ENCODE data around the gene MYO1H.
"Not testable (repeated sequence)": the region's sequence is repeated elsewhere in the genome, so short reads cannot be mapped to it uniquely, and the experiment has no call there.

MYO1H gene

DNA sequence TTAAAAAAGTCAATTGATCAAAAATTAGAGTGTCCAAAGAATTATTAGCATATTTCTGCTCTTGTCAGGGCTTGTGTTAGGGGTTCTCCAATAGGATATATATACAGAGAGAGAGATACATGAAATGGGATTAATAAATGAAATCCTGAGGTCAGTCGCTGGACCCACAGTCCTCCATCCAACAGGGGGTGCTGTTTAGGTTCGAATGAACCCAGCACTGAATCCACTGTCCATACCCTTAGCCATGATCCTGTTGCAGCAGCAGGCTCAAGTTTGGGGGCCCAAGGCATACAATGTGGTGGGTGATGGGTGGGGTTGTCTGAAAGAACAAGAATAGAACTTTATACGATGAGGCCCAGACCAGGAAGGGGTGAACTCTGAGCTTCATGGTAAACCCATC, 780 bp upstream of the MYO1H start:
- DNase-seq (ENCODE audit: low read depth, low spot score): no peak

DNA sequence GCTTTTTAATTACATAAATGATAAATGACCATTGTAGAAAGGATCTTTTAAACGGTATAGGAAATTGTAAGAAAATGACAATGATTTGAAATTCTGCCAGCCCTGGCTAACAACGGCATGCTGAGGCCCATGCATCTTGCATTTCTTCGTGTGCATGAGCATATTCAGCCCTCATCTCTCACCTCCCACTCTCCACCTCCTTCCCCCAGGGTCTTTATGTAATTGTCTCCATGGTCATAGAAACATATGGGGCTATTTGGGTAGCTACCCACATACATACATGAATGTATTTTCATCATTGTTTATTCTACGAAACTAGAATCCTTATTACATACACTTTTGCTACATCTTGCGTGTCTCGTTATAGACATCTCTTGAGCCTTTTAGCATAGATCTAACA, 4.5 kb downstream of the MYO1H start:
- no peak for DNase-seq (ENCODE audit: low read depth, low spot score)

DNA sequence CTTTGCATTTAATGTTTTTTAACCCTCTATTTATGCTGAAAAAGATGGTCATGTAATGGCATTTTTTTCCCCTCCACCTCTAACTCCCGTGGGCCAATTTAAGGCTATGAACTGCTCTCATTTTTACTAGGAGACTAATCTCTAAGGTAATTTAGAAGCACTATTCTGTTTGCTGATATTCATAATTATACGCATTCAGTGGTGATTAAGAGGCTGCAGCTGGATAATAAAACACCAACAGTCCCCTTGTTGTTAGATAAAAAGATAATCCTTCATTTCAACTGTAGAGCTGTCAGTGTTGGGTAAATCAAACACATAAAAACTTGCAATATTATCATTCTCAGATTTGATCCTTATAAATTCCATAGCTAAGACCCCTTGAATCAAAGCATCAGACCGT, 8.9 kb downstream of the MYO1H start:
- DNase-seq (ENCODE audit: low read depth, low spot score): no peak

DNA sequence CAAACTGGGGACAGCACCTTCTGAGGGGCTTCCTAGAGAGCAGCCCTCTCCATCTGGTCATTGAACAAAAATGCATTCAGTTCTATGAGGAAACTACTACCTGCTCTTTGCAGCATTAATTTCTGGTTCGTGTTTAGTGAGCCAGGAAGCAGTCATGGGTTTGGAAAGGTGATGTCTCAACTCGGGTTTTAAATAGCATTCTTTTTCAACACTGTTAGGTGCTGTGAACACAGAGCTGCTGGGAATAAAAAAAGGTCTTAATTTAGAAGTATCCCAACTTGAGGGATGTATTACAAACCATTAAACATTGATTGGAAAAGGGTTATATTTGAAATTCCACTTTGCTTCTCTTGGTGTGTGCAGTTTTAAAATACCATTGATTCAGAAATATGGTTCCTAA, 9.3 kb downstream of the MYO1H start:
- no peak for DNase-seq (ENCODE audit: low read depth, low spot score)

GRCh38 chr12:109358154-109358869, 10.6 kb downstream of the MYO1H start:
- no peak for DNase-seq (ENCODE audit: low read depth, low spot score)

DNA sequence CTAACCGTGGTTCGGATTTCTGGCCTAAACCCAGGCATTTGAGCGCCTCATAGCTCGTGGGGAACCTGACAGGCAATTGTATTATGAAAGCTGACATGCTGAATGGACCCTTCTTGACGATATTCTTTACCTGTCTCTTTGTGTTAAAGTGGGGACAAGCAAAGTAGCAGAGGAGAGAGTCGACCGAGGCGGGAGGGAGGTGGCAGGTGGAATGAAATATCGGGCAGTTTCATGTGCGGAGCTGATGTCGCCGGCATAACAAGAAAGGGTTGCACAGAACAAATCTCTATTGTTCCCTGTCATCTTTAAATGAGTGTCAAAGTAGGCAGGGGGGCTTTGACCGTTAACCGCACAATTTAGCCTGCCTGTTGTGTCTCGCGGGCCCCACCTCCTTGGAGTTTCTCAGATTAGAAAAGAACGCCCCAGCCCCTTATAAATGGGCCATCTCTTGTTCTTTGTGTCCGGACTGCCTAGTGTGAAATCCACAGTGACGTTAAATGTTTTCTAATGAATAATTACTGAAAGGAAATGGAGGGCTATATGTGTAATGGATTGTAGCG, 11.5 kb downstream of the MYO1H start:
- no peak for DNase-seq (ENCODE audit: low read depth, low spot score)

DNA sequence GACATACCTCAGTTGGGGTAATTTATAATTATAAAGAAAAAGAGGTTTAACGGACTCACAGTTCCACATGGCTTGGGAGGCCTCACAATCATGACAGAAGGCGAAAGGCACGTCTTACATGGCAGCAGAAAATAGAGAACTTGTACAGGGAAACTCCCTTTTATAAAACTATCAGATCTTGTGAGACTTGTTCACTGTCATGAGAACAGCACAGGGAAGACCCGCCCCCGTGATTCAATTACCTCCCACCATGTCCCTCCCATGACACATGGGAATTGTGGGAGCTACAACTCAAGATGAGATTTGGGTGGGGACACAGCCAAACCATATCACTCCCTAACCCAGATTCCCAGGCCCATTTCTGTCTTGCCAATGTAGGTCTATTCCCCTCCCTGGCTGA, 22.1 kb downstream of the MYO1H start:
- DNase-seq (ENCODE audit: low read depth, low spot score): no peak

DNA sequence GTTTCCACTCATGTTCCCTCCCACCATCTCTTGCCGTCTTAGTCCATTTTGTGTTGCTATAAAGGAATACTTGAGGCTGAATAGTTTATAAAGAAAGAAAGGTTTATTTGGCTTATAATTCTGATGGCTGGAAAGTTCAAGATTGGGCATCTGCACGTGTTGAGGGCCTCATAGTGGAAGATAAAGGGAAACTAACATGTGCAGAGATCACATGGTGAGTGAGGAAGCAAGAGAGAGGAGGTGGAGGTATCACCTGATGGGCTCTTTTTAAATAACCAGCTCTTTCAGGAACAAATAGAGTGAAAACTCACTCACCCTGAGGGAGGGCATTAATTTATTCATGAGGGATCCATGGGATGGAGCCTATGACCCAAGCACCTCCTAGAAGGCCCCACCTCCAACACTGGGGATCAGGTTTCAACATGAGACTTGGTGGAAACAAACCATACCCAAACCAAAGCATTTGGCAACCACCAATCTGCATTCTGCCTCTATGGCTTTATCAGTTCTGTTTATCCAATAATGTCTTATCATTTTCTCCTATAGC, 29.5 kb downstream of the MYO1H start:
- DNase-seq (ENCODE audit: low read depth, low spot score): no peak

GRCh38 chr12:109378569-109378968, 30.9 kb downstream of the MYO1H start:
- DNase-seq (ENCODE audit: low read depth, low spot score): no peak

- no peak for DNase-seq (ENCODE audit: low read depth, low spot score)
Measured at GRCh38 chr12:109382031-109382430, 34.3 kb downstream of the MYO1H start.

- no peak for DNase-seq (ENCODE audit: low read depth, low spot score)
Measured at GRCh38 chr12:109383240-109383639, 35.5 kb downstream of the MYO1H start.

GRCh38 chr12:109385339-109386058, 37.8 kb downstream of the MYO1H start:
- DNase-seq (ENCODE audit: low read depth, low spot score): no peak

DNA sequence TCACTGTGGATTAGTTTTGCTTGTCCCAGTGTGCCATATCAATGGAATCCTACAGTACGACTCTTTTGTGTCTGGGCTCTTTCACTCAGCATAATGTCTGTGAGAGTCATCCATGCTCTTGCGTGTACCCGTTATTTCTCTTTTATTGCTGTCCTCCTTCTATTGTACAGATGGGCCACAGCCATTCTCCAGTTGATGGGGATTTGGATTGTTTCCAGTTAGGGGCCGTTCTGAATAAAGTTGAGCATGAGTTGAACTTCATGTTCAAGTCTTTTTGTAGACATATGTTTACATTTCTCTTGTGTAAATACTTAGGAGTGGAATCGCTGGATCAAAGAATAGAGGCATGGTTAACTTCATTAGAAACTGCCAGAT, 38.3 kb downstream of the MYO1H start:
- no peak for DNase-seq (ENCODE audit: low read depth, low spot score)

DNA sequence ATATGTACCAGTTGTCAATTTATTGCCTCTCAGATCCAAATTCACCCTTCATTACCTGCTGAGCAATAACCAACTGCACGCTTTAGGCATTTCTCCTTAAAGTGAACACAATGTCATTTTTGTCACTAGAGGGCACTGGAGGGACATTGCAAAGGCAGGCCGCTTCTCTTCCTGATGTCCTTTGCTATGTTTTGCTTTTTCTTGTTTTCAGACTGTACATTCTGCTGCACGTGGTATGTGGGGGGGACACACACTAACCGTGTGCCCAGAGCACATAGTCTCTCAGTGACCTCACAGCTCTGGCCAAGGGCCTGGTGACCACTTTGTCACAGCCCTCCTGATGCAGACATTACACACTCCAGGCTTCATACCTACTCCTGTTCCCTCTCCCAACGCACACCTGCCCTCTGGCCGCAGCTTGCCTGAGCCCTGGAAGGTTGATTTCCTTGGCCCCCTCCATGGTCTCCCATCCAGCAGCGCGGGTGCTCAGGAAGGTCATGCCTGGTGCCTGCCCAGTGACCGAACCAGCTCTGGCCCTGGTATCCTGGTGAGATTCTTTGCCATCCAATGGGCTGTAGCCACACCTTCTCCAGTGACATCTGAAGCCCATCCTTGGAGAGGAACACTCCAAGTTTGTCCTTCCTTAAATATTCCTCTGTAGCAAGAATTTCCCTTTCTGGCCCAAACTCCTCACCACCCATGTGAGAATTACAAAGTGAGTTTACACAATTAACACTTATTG, 39.9 kb downstream of the MYO1H start:
- DNase-seq (ENCODE audit: low read depth, low spot score): no peak

DNA sequence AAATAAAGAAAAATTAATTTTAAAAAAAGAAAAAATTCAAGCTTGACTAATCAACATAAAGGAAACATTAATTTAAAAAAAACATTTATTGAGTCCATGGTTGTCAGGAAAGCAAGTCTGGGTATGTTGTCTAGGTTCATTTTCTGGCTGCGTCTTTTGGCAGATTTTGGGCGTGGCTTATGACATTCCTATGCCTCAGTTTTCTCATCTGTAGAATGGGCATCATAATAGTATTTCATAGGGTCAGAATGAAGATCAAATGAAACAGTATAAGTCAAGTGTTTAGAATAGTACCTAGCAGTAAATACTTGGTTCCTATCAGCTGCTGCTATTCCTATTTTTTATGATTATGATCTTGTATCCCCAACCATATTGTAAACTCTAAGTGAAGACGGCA, 40.5 kb downstream of the MYO1H start:
- no peak for DNase-seq (ENCODE audit: low read depth, low spot score)

- no peak for DNase-seq (ENCODE audit: low read depth, low spot score)
Measured at GRCh38 chr12:109389146-109389545, 41.4 kb downstream of the MYO1H start.

DNA sequence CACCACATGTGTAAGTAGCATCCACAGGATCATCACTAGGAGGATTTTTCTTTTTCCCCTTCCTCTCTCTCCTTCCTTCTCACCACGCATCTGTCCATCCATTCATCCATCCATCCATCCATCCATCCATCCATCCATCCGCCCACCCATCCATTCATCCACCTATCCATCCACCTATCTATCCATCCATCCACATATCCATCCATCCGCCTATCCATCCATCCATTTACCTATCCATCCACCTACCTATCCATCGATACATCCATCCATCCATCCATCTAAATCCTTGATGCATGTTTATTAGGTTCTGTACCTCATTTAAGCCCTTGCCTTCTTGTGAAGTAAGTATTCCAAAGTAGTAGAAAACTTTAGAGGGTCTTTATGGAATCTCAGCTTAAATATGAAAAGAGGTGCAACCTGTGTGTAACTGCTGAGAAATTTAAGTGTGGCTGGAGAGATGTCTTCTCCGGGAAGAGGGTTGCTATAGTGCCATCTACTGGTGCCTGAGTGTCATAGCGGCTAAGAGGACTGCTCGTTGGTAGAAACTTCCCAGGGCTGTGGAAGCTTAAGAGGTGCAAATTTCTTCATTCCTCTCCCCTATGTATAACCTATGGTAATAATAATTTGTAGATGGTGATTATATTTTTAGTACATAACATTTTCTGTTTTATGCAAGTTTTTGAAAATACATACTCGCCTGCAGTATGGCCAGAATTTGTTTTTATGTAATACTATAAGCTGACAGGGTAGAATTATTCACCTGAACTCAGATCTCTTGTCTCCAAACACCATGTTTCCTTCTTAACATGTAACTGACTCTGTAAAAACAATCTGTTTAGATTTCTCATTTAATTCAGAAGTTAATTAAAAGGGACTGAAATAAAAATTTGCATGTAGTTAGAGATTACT, 46.0 kb downstream of the MYO1H start:
- DNase-seq (ENCODE audit: low read depth, low spot score): no peak

- DNase-seq (ENCODE audit: low read depth, low spot score): no peak
Measured at GRCh38 chr12:109394891-109395290, 47.2 kb downstream of the MYO1H start.

DNA sequence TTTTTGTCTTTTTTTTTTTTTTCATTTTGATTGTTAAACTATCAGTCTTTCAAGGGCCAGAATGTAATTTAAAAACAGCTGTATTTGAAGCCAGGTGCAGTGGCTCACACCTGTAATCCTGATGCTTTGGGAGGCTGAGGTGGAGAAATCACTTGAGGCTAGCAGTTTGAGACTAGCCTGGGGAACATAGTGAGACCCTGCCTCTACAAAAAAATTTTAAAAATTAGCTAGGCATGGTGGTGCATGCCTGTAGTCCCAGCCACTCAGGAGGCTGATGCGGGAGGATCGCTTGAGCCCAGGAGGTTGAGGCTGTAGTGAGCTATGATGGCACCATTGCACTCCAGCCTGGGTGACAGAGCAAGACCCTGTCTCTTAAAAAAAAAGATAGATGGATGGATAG, 57.1 kb downstream of the MYO1H start:
- not testable (repeated sequence) for DNase-seq (ENCODE audit: low read depth, low spot score)

GRCh38 chr12:109406147-109406546, 58.4 kb downstream of the MYO1H start:
- DNase-seq (ENCODE audit: low read depth, low spot score): not testable (repeated sequence)

DNA sequence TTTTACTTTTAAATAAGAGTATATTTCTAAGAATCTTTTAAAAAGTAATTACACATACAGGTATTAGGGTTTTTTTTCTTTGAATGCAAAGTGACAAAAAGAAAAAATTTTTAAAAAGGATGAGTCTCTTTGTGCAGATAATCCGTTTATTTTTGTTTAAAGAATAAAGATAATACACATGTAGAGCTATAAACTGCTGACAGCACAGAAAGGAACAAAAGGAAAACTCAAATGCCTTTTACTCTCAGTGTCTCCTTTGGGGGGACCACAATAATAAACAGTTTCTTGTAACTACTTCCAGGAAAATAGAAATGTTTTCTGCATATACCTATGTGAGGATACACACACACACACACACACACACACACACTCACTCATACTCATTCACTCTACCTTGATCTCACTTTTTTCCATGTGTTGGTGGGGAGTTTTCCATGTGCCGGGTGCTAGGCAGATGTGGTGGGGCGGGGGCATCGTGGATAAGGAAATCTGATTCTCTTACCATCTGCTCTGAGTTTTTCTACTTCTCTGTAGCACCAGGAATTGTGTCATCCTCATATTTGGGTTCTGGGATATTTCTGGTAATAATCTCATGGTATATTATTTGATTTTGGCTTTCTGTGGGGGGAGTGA, 71.3 kb downstream of the MYO1H start:
- no peak for DNase-seq (ENCODE audit: low read depth, low spot score)
